Smooth muscle cell (in vitro differentiated cells): ENCODE results near the gene SKP2. TPM values are rescaled to one million over a fixed set of nuclear protein-coding genes. Genes with fewer than 3 reads are reported as not detected.

Experiments used
- DNase-seq: peaks from one replicate; lab custom pipeline; 2025; ENCODE audit not compliant: unreplicated experiment; lab: John Stamatoyannopoulos, UW
- H2AFZ ChIP-seq: fragments of 200-600 bp; sonication (generic); 2 replicates; pipeline ENCODE4 v1.6.0; 2016; ENCODE audit warnings: antibody characterized with exemption, low read depth, mild to moderate bottlenecking
- H3F3A ChIP-seq: fragments of 200-600 bp; sonication (generic); 2 replicates; pipeline ENCODE4 v1.6.0; 2017; ENCODE audit warnings: antibody characterized with exemption, low read depth
- H3K27ac ChIP-seq: fragments of 200-600 bp; sonication (generic); 2 replicates; pipeline ENCODE4 v1.5.1; 2016; ENCODE audit warnings: low read depth, mild to moderate bottlenecking
- H3K27me3 ChIP-seq: fragments of 200-600 bp; sonication (generic); 2 replicates; pipeline ENCODE4 v1.6.1; 2016; ENCODE audit warnings: low read depth, mild to moderate bottlenecking
- H3K36me3 ChIP-seq: fragments of 200-600 bp; sonication (generic); 2 replicates; pipeline ENCODE4 v1.5.1; 2016; ENCODE audit warnings: low read depth
- H3K4me1 ChIP-seq: fragments of 200-600 bp; sonication (generic); 2 replicates; pipeline ENCODE4 v1.5.1; 2016; ENCODE audit warnings: low read depth
- H3K4me2 ChIP-seq: fragments of 200-600 bp; sonication (generic); 2 replicates; pipeline ENCODE4 v1.6.0; 2016; ENCODE audit warnings: mild to moderate bottlenecking
- H3K4me3 ChIP-seq: fragments of 200-600 bp; sonication (generic); 2 replicates; pipeline ENCODE4 v1.5.1; 2016; ENCODE audit warnings: mild to moderate bottlenecking
- H3K79me2 ChIP-seq: fragments of 200-600 bp; sonication (generic); 2 replicates; pipeline ENCODE4 v1.6.0; 2016; ENCODE audit warnings: low read depth, mild to moderate bottlenecking
- H3K9ac ChIP-seq: fragments of 200-600 bp; sonication (generic); 2 replicates; pipeline ENCODE4 v1.6.0; 2016; ENCODE audit warnings: low read depth
- H3K9me3 ChIP-seq: fragments of 200-600 bp; sonication (generic); replicated peaks from 2 replicates; pipeline ENCODE4 v1.5.1; 2016; ENCODE audit warnings: low read depth
- H4K20me1 ChIP-seq: fragments of 200-600 bp; sonication (generic); 2 replicates; pipeline ENCODE4 v1.6.0; 2016; ENCODE audit warnings: low read depth
- CTCF ChIP-seq: fragments of 200-600 bp; sonication (generic); IDR thresholded peaks from 2 replicates; pipeline ENCODE4 v1.5.1; 2017; ENCODE audit warnings: borderline replicate concordance, mild to moderate bottlenecking, antibody characterized with exemption; ENCODE audit not compliant: insufficient read depth, poor library complexity, severe bottlenecking
- WGBS: methylation state at CpG from one replicate; pipeline ENCODE4 v1.1.7; 2016; ENCODE audit warnings: low lambda C conversion rate; 5-methylcytosine and 5-hydroxymethylcytosine counted together
- polyA plus RNA-seq: library from polyadenylated mRNA; unstranded; fragments of >200 nt; fragmentation: Nextera tagmentation; extraction: Ambion mirVana; gene quantifications from 2 replicates; pipeline ENCODE4 v1.2.1, GENCODE V29; 2016
- total RNA-seq: library from RNA; depleted of rRNA; stranded (reverse); fragments of >200 nt; gene quantifications from 2 replicates; pipeline ENCODE4 v1.2.3, GENCODE V29; 2014

Gene SKP2
- total and polyA plus RNA-seq, 2 experiments from 2014 or later, result 38.8 to 53.8 TPM

GRCh38 chr5:36135988-36136387, 15.9 kb upstream of the SKP2 start:
- DNase-seq, result no peak
- no peak overlapping the region for H3K27ac ChIP-seq

GRCh38 chr5:36136581-36136980, 15.3 kb upstream of the SKP2 start:
- H3K27ac ChIP-seq, result no peak overlapping the region

More at GRCh38 chr5:36135988-36136387, 15.9 kb upstream of the SKP2 start:
- 98% methylated on average over 3 of the region's 3 CpGs for WGBS
- TF ChIP-seq CTCF, result no peak
- Histone ChIP-seq H3K36me3 (no peaks in the 10 kb centered on the region), H3K79me2 (no peaks in the 10 kb centered on the region), H3K4me1 (no peaks in the 10 kb centered on the region), H3K4me2 (no peak overlapping the region), H3F3A (no peaks in the 10 kb centered on the region), H2AFZ (no peak overlapping the region), H3K27me3 (no peaks in the 10 kb centered on the region), H3K9me3 (no peaks in the 10 kb centered on the region), H4K20me1 (no peaks in the 10 kb centered on the region), H3K4me3 (no peak overlapping the region), H3K9ac (no peak overlapping the region)

GRCh38 chr5:36138900-36139683, 12.8 kb upstream of the SKP2 start:
- Histone ChIP-seq H3K27ac (no peak overlapping the region), H3K9me3 (no peaks in the 10 kb centered on the region), H3K4me3 (no peak overlapping the region), H3K4me1 (no peaks in the 10 kb centered on the region), H4K20me1 (no peaks in the 10 kb centered on the region), H3K36me3 (no peaks in the 10 kb centered on the region), H3K4me2 (no peak overlapping the region), H2AFZ (no peak overlapping the region), H3K9ac (no peak overlapping the region), H3F3A (no peaks in the 10 kb centered on the region), H3K27me3 (no peaks in the 10 kb centered on the region), H3K79me2 (no peaks in the 10 kb centered on the region)
- WGBS, result 90% methylated on average over 7 of the region's 7 CpGs
- DNase-seq, result no peak
- TF ChIP-seq CTCF, result no peak

More at GRCh38 chr5:36136581-36136980, 15.3 kb upstream of the SKP2 start:
- H3K9me3 ChIP-seq, result no peaks in the 10 kb centered on the region
- no peak overlapping the region for H3K4me3 ChIP-seq
- no peak overlapping the region for H2AFZ ChIP-seq
- no peaks in the 10 kb centered on the region for H3K27me3 ChIP-seq
- no peak for TF ChIP-seq CTCF
- H3K4me1 ChIP-seq, result no peaks in the 10 kb centered on the region
- H3K9ac ChIP-seq, result no peak overlapping the region
- H4K20me1 ChIP-seq, result no peaks in the 10 kb centered on the region
- DNase-seq, result no peak
- no peaks in the 10 kb centered on the region for H3K79me2 ChIP-seq
- H3K36me3 ChIP-seq, result no peaks in the 10 kb centered on the region
- H3K4me2 ChIP-seq, result no peak overlapping the region
- H3F3A ChIP-seq, result no peaks in the 10 kb centered on the region

GRCh38 chr5:36145311-36145710, 6.6 kb upstream of the SKP2 start:
- Histone ChIP-seq H3F3A (no peaks in the 10 kb centered on the region), H3K4me3 (no peak overlapping the region), H2AFZ (no peak overlapping the region), H3K27ac (no peak overlapping the region), H3K9me3 (no peaks in the 10 kb centered on the region), H4K20me1 (peaks cover 4% of the 10 kb centered on the region), H3K4me1 (no peaks in the 10 kb centered on the region), H3K9ac (no peak overlapping the region), H3K79me2 (peaks cover 15% of the 10 kb centered on the region), H3K27me3 (no peaks in the 10 kb centered on the region), H3K36me3 (no peaks in the 10 kb centered on the region), H3K4me2 (no peak overlapping the region)
- no peak for DNase-seq
- 87% methylated on average over 4 of the region's 4 CpGs for WGBS
- TF ChIP-seq CTCF, result no peak
